Gastroesophageal sphincter (tissue), 4 donors: Measurements from ENCODE around the gene ATP1A3. TPM values are rescaled to one million over a fixed set of nuclear protein-coding genes. Genes with fewer than 3 reads are reported as not detected.

Experiments used
- ATAC-seq: fragments of 150-250 bp; one replicate; pipeline ENCODE4 v1.9.1; 2016; ENCODE audit warnings: mild to moderate bottlenecking, moderate library complexity
- H3K27ac ChIP-seq, 4 donors: fragments of 200-600 bp; sonication (generic) in 3 of 4; 1 replicate in 3 of 4; 2 replicates in 1 of 4; pipeline ENCODE4 v1.5.1; 2016 to 2019
- H3K27me3 ChIP-seq: fragments of 200-600 bp; sonication (generic); one replicate; pipeline ENCODE4 v1.5.1; 2019
- H3K36me3 ChIP-seq, 2 donors: fragments of 200-600 bp; sonication (generic); one replicate each; pipeline ENCODE4 v1.5.1; 2019; ENCODE audit warnings: control low read depth in 1 of 2
- H3K4me1 ChIP-seq, 3 donors: fragments of 200-600 bp; sonication (generic); 1 replicate in 2 of 3; 2 replicates in 1 of 3; pipeline ENCODE4 v1.5.1; 2016 to 2019; ENCODE audit warnings: control low read depth in 2 of 3
- H3K4me3 ChIP-seq, 2 donors: fragments of 200-600 bp; sonication (generic); one replicate each; pipeline ENCODE4 v1.5.1; 2019; ENCODE audit warnings: mild to moderate bottlenecking in 1 of 2, moderate library complexity in 1 of 2
- H3K9me3 ChIP-seq, 3 donors: fragments of 200-600 bp; sonication (generic); one replicate each; pipeline ENCODE4 v1.5.1; 2017 to 2019; ENCODE audit warnings: control low read depth in 2 of 3
- CTCF ChIP-seq, 4 experiments: fragments of 200-600 bp in 2 of 4; fragments of 450-650 bp in 2 of 4; sonication (generic) in 1 of 4; IDR thresholded peaks; one replicate each; pipeline ENCODE4 v1.5.1; 2017 to 2019; ENCODE audit warnings: antibody characterized with exemption in 4 of 4, mild to moderate bottlenecking in 2 of 4, moderate library complexity in 2 of 4
- EP300 ChIP-seq: sonication (generic); formaldehyde crosslinking; IDR thresholded peaks from one replicate; pipeline ENCODE4 v1.6.1; 2017; ENCODE audit warnings: antibody characterized with exemption, mild to moderate bottlenecking
- POLR2A ChIP-seq, 2 donors: fragments of 450-650 bp; IDR thresholded peaks; one replicate each; pipeline ENCODE4 v1.6.1; 2017; ENCODE audit warnings: antibody characterized with exemption in 2 of 2, mild to moderate bottlenecking in 2 of 2, moderate library complexity in 1 of 2
- POLR2AphosphoS5 ChIP-seq: sonication (generic); formaldehyde crosslinking; IDR thresholded peaks from one replicate; pipeline ENCODE4 v1.6.1; 2017; ENCODE audit warnings: antibody characterized with exemption
- WGBS, 2 donors: methylation state at CpG; one replicate each; pipeline ENCODE4 v1.1.5; 2018; ENCODE audit warnings: low coverage in 1 of 2; 5-methylcytosine and 5-hydroxymethylcytosine counted together
- total RNA-seq, 4 donors: library from RNA; depleted of rRNA; stranded (reverse); fragments of >200 nt; gene quantifications; one replicate each; pipeline ENCODE4 v1.1.0, GENCODE V29; 2016

Gene ATP1A3
- total RNA-seq, 4 donors from 2014 or later: 0.81 to 2.6 (median 1.1) TPM; not detected in 1

DNA sequence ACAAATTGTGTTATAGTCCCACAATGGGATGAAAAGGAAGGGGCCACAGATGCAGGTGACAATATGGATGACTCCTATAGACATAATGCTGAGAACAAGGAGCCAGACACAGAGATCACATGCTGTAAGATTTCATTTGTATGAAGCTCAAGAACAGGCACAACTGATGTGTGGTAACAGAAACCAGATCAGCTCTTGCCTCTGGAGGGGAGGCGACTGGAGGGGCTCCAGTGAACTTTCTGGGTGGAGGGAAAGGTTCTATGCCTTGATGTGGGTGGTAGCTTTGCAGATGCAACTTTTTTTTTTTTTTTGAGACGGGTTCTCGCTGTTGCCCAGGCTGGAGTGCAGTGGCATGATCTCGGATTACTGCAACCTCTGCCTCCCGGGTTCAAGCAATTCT lies 28.9 kb downstream of the ATP1A3 start:
- no peak overlapping the region for H3K4me3 ChIP-seq
- no peak for ATAC-seq

DNA sequence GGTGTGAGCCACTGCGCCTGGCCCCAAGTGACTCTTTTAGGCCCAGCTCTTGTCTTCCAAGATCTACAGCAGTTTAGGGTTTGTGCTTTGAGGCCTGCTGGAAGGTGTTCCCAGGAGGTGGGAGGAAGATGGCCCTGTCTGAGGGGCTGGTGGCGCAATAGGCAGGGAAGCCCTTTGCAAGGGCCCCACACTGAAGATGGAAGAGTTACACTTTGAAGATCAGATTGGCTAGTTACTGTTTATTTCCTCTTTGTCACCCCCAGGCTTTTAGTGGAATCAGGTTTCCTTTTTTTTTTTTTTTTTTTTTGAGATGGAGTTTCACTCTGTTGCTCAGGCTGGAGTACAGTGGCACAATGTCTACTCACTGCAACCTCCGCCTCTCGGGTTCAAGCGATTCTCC lies 33.1 kb downstream of the ATP1A3 start:
- peaks cover 3% of the 10 kb centered on the region for H3K27me3 ChIP-seq
- ATAC-seq: no peak
- TF ChIP-seq POLR2A (IDR thresholded peaks at IDR 0.05): no peak
- no peak for TF ChIP-seq POLR2AphosphoS5
- no peak for TF ChIP-seq EP300
- TF ChIP-seq CTCF (IDR thresholded peaks at IDR 0.05): no peak
- H3K4me3 ChIP-seq: no peak overlapping the region
- H3K27ac ChIP-seq: no peak overlapping the region
- H3K4me1 ChIP-seq: peaks cover 0 to 24% (median 13%) of the 10 kb centered on the region in 3 donors
- H3K9me3 ChIP-seq: no peaks in the 10 kb centered on the region
- peaks cover 0 to 14% of the 10 kb centered on the region in 2 donors for H3K36me3 ChIP-seq
- 90 to 100% methylated on average over 1 to 5 of the region's 5 CpGs for WGBS, 2 donors

More for the DNA sequence above, 28.9 kb downstream of the ATP1A3 start:
- H3K9me3 ChIP-seq: no peaks in the 10 kb centered on the region
- TF ChIP-seq EP300 (no peak), POLR2AphosphoS5 (no peak), CTCF (IDR thresholded peaks at IDR 0.05) (no peak), POLR2A (IDR thresholded peaks at IDR 0.05) (no peak)
- no peak overlapping the region for H3K27ac ChIP-seq
- H3K4me1 ChIP-seq: no peaks in the 10 kb centered on the region
- H3K27me3 ChIP-seq: peaks cover 42% of the 10 kb centered on the region
- no peaks in the 10 kb centered on the region for H3K36me3 ChIP-seq
- whole genome bisulfite sequencing, 2 donors: 39 to 54% methylated on average over 4 to 5 of the region's 5 CpGs

GRCh38 chr19:41959056-41960053 lies 34.7 kb downstream of the ATP1A3 start, which contains the start of gene RABAC1:
TSS of gene RABAC1 (minus strand) at chr19:41959321. CDS start at chr19:41959292, 29 bp downstream.
- 29 to 90% methylated on average over 2 to 7 of the region's 46 CpGs for WGBS, 2 donors
- ATAC-seq: peak; percentile 95
- H3K27me3 ChIP-seq: no peaks in the 10 kb centered on the region
- peak; percentile 59 for TF ChIP-seq POLR2AphosphoS5
- TF ChIP-seq POLR2A (IDR thresholded peaks at IDR 0.05): peak; percentile 26 to 45
- no peak for TF ChIP-seq CTCF (IDR thresholded peaks at IDR 0.05)
- TF ChIP-seq EP300: no peak
- no peaks in the 10 kb centered on the region for H3K9me3 ChIP-seq
- H3K4me1 ChIP-seq: peaks cover 0 to 24% (median 13%) of the 10 kb centered on the region in 3 donors
- peak within 1 kb of the TSS; percentile 74 to 90 (median 88) for H3K27ac ChIP-seq
- H3K36me3 ChIP-seq: peaks cover 0 to 30% of the 10 kb centered on the region in 2 donors
- peak within 1 kb of the TSS; percentile 58 to 96 for H3K4me3 ChIP-seq

GRCh38 chr19:41958367-41959055 lies 35.5 kb downstream of the ATP1A3 start:
- TF ChIP-seq POLR2A (IDR thresholded peaks at IDR 0.05) (peak in 1 of 2 donors; percentile 40), EP300 (no peak), POLR2AphosphoS5 (peak; percentile 16), CTCF (IDR thresholded peaks at IDR 0.05) (no peak)
- H3K27me3 ChIP-seq: no peaks in the 10 kb centered on the region
- peak overlapping the region; percentile 74 to 90 (median 88) for H3K27ac ChIP-seq
- peak overlapping the region; percentile 58 to 96 for H3K4me3 ChIP-seq
- no peaks in the 10 kb centered on the region for H3K9me3 ChIP-seq
- ATAC-seq: peak; percentile 77
- peaks cover 0 to 31% of the 10 kb centered on the region in 2 donors for H3K36me3 ChIP-seq
- 0 to 7% methylated on average over 2 to 6 of the region's 43 CpGs for WGBS, 2 donors
- peaks cover 0 to 24% (median 13%) of the 10 kb centered on the region in 3 donors for H3K4me1 ChIP-seq
